Nephron (organoid): ENCODE data around the gene KMT5C.
"Not testable (repeated sequence)": the region's sequence is repeated elsewhere in the genome, so short reads cannot be mapped to it uniquely, and the experiment has no call there.

Experiments
- H3K27ac Mint-ChIP-seq, 3 experiments: 2 replicates each; pipeline ENCODE4 v1.8.0; 2020; ENCODE audit warnings: mixed read lengths in 3 of 3, mild to moderate bottlenecking in 2 of 3, moderate library complexity in 1 of 3
- H3K27me3 Mint-ChIP-seq: 2 replicates; pipeline ENCODE4 v1.8.0; 2021; ENCODE audit warnings: low read depth, mild to moderate bottlenecking, moderate library complexity, mixed read lengths
- H3K36me3 Mint-ChIP-seq: 2 replicates; pipeline ENCODE4 v1.8.0; 2020; ENCODE audit warnings: low read depth, mixed read lengths
- H3K4me1 Mint-ChIP-seq: 2 replicates; pipeline ENCODE4 v1.8.0; 2020; ENCODE audit warnings: mixed read lengths
- H3K4me3 Mint-ChIP-seq, 3 experiments: 2 replicates each; pipeline ENCODE4 v1.8.0; 2020; ENCODE audit warnings: mild to moderate bottlenecking in 3 of 3, mixed read lengths in 3 of 3, moderate library complexity in 2 of 3
- H3K9me3 Mint-ChIP-seq: 2 replicates; pipeline ENCODE4 v1.8.0; 2020; ENCODE audit warnings: mixed read lengths
- CTCF ChIP-seq, 3 experiments: fragments of 200-600 bp; sonication (generic); IDR thresholded peaks; one replicate each; pipeline ENCODE4 v1.5.0; 2021; ENCODE audit warnings: antibody characterized with exemption in 3 of 3; ENCODE audit not compliant: unreplicated experiment in 3 of 3

KMT5C gene

DNA sequence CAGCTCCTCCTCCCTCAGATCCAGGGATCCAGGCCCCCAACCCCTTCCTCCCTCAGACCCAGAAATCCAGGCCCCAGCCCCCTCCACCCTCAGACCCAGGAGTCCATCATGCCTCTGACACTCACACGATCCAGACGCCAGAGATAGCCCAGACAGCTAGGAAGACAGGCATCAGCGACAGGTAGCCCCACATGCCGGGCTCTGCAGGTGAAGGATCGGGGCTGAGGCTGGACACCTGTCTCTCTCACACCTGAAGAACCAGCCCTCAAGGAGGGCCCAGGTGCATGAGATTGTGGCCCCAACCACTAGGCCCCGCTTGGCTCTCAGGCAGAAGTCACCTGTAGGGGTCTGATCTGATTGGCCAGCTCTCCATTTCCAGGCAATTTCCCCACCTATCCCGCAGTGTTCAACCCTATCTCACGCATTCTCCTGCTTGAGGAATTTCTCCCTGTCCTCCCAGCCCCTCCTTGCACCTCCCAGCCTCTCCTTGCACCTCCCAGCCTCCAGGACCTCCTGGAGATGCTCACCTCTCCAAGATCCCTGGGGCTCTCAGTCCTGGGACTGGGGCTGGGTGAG lies 18.7 kb upstream of the KMT5C start:
- Mint-ChIP-seq H3K27me3 (peaks cover 17% of the 10 kb centered on the region), H3K4me3 (no peak overlapping the region), H3K4me1 (no peaks in the 10 kb centered on the region), H3K36me3 (no peaks in the 10 kb centered on the region), H3K9me3 (no peaks in the 10 kb centered on the region), H3K27ac (no peak overlapping the region)
- no peak for TF ChIP-seq CTCF (IDR thresholded peaks at IDR 0.05; ENCODE audit: unreplicated experiment in 3 of 3)

DNA sequence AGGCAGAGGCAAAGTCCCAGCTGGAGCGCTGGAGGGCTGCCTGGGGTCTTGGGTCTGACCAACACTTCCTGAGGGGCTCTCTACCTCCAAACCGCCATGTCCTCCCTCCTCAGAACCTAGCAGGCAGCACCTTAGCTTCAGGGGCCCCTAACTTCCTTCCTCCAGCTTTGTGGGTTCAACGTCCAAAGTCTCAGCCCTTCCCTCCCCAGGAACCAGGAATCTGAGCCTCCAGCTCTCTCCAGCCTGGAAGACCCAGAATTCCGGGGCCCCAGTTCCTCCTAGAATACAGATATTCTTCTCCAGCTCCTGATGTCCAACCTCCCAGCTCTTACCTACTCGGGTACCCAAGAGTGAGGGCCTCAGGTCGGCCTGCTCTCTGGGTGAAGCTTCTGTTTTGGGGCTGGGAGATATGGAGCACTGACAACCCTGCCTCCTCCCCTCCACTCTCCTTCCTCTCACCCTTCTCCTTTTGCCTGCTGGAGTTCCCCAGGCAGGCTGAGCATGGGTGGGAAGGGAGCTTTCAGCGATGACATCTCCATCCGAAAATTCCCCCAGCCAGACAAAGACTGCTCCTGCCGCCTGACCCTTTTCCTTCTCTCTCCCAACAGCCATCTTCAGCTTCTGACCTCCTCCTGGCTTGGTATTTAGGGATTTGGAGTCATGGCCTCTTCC lies 18.1 kb upstream of the KMT5C start:
- peaks cover 17% of the 10 kb centered on the region for H3K27me3 Mint-ChIP-seq
- no peaks in the 10 kb centered on the region for H3K4me1 Mint-ChIP-seq
- H3K9me3 Mint-ChIP-seq: no peaks in the 10 kb centered on the region
- no peak overlapping the region for H3K27ac Mint-ChIP-seq
- no peaks in the 10 kb centered on the region for H3K36me3 Mint-ChIP-seq
- H3K4me3 Mint-ChIP-seq: peak overlapping the region in 1 of 3 experiments; percentile 17
- TF ChIP-seq CTCF (IDR thresholded peaks at IDR 0.05; ENCODE audit: unreplicated experiment in 3 of 3): no peak

DNA sequence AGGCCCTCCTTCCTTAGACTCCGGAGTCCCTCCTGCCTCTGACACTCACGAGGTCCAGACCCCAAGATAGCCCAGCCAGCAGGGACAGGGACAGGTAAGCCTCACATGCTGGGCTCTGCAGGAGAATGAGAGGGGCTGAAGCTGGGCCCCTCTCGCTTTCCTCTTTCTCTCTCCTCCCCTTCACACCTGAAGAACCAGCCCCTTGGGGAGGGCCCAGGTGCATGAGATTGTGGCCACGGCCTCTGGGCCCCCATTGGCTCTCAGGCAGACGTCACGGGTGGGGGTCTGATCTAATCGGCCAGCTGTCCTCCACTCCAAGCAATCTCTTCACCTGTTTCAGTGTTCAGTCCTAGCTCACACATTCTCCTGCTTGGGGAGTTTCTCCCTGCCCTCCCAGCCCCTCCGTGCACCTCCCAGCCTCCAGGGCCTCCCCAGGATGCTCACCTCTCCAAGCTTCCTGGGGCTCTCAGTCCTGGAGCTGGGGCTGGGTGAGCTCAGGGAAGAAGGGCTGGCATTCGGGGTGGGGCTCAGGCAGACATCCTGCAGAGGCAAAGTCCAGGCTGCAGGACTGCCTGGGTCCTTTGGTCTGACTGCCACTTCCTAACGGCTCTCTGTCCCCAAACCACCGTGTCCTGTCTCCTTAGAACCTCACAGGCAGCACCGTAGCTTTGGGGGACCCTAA lies 17.3 kb upstream of the KMT5C start:
- no peak for TF ChIP-seq CTCF (IDR thresholded peaks at IDR 0.05; ENCODE audit: unreplicated experiment in 3 of 3)
- no peaks in the 10 kb centered on the region for H3K9me3 Mint-ChIP-seq
- H3K36me3 Mint-ChIP-seq: no peaks in the 10 kb centered on the region
- H3K27ac Mint-ChIP-seq: no peak overlapping the region
- H3K4me3 Mint-ChIP-seq: no peak overlapping the region
- no peaks in the 10 kb centered on the region for H3K4me1 Mint-ChIP-seq
- H3K27me3 Mint-ChIP-seq: peaks cover 17% of the 10 kb centered on the region

GRCh38 chr19:55324662-55325061 lies 15.0 kb upstream of the KMT5C start:
- Mint-ChIP-seq H3K4me3 (no peak overlapping the region), H3K27ac (no peak overlapping the region), H3K4me1 (no peaks in the 10 kb centered on the region), H3K27me3 (peaks cover 19% of the 10 kb centered on the region), H3K36me3 (no peaks in the 10 kb centered on the region), H3K9me3 (peaks cover 3% of the 10 kb centered on the region)
- TF ChIP-seq CTCF (IDR thresholded peaks at IDR 0.05; ENCODE audit: unreplicated experiment in 3 of 3): no peak

DNA sequence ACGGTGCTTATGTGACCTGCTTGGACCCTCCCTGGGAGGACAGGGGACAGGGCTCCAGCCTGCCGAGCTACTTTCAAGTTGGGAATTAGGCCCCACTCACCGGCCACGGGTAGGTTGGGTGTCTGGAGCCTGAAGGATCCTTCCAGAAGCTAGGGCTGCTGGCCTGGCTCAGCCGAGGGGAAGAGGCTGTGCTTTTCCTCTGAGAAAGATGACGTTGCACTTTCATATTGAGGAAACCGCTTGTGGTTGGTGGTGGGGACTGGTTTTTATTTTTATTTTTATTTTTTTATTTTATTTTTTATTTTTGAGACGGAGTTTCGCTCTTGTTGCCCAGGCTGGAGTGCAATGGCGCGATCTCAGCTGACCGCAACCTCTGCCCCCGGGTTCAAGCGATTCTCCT lies 14.5 kb upstream of the KMT5C start, which contains the start of gene TMEM150B:
Gene TMEM150B, minus strand, starts transcription at position 170 of the 400 bp plus-strand sequence. CDS start 4,305 bp downstream, outside the sequence.
- no peak for TF ChIP-seq CTCF (IDR thresholded peaks at IDR 0.05; ENCODE audit: unreplicated experiment in 3 of 3)
- Mint-ChIP-seq H3K4me3 (no peak within 1 kb of the TSS), H3K27ac (no peak within 1 kb of the TSS), H3K9me3 (peaks cover 3% of the 10 kb centered on the region), H3K4me1 (no peaks in the 10 kb centered on the region), H3K27me3 (peaks cover 17% of the 10 kb centered on the region), H3K36me3 (no peaks in the 10 kb centered on the region)

- H3K4me3 Mint-ChIP-seq, H3K4me1 Mint-ChIP-seq, H3K9me3 Mint-ChIP-seq, H3K36me3 Mint-ChIP-seq, H3K27ac Mint-ChIP-seq: not testable (repeated sequence)
- H3K27me3 Mint-ChIP-seq: peaks cover 12% of the 10 kb centered on the region
These were observed 10.8 kb upstream of the KMT5C start for GRCh38 chr19:55328774-55329318.

- not testable (repeated sequence) for H3K4me3 Mint-ChIP-seq, H3K27ac Mint-ChIP-seq, H3K9me3 Mint-ChIP-seq, H3K4me1 Mint-ChIP-seq, H3K36me3 Mint-ChIP-seq
- H3K27me3 Mint-ChIP-seq: peaks cover 12% of the 10 kb centered on the region
These were observed 9.9 kb upstream of the KMT5C start for GRCh38 chr19:55329791-55330190.
